GM19324 (cell line): ENCODE results near the gene FAM131C.
"Not testable (repeated sequence)": the region's sequence is repeated elsewhere in the genome, so short reads cannot be mapped to it uniquely, and the experiment has no call there.

Experiments
- ATAC-seq: cut with Tn5 transposase; IDR thresholded peaks from one replicate; pipeline ENCODE4 v1.9.1; 2021; ENCODE audit warnings: mild to moderate bottlenecking, moderate library complexity; ENCODE audit not compliant: unreplicated experiment, low FRiP score

The FAM131C gene

DNA sequence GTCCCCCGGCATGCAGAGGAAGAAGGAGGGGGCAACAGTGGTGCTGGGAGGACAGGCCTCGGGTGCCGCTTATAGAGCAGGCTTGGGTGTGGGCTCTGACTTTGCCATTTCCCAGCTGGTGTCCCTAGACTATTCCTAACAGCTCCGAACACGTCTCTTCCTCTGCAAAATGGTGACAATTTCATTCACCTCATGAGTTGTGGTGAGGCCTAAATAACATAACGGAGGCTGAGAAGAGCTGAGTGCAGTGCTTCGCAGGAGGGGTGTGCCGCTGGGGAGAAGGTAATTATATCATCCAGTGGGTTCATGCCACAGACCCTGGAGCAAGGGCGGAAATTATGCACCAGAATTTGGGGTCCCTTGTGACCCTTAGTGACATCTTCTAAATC, 10.8 kb downstream of the FAM131C start:
- ATAC-seq = not testable (repeated sequence)

GRCh38 chr1:16061989-16062686, 11.3 kb downstream of the FAM131C start:
- ATAC-seq = not testable (repeated sequence)

- ATAC-seq = no peak
These were observed 12.2 kb downstream of the FAM131C start for GRCh38 chr1:16061266-16061665.

DNA sequence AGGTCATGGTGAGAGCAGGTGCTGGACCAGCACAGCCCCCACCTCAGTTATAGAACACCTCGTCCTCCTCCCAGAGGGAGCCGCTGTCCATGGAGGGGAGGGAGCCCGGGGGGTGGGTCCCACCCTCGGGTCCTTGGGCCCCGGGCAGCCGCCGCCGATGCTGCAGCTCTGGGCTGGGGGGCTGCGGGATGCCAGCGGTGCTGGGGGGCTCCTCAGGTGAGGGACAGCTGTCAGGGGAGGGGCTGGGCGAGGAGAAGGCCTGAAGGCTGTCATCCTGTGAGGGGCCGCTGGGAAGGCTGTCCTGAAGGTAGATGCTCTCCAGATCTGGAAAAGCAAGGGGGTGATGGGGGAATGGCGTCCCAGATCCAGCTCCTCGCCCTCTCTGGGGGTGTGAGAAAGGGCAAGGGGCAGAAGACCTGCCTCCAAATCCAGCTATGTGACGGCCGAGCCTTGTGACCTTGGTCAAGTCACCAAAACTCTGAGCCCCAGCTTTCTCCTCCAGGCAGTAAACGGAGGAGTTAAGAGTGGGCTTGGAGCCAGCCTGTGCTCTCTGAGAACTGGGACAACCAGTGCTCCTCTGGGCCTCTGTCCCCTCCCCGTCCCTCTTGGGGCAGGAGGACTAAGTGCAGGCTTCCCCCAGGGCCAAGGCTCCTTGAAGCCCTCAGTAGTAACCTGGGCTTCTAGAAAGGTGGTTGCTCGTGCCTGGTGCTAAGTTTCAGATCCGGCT, 14.9 kb downstream of the FAM131C start:
- not testable (repeated sequence) for ATAC-seq

DNA sequence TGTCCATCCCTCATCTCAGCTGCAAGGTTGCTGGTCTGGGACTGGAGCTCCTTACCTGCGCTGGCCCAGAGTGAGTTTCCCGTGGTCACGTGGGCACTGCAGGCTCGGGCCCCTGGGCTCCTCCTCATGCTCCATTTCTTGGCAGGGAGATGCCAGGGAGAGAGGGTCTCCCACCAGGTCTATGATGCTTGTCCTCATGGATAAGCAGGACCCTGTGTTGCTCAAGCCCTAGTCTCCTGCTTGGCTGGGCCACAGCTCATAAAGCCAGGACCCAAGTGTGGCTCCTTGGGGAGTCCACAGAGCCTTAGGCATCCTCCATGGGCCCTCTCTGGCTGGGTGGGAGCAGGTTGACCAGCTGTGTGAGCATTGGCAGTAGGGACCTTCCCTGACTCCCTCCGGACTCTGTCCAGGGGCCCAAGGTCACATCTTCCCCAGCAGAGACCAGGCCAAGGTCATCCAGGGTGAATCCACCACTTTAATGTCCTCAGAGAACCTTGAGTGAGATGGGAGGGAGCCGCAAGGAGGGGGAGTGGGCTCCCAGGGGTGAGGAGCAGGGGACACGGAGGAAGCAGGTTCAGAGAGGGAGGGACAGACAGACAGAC, 16.0 kb downstream of the FAM131C start:
- not testable (repeated sequence) for ATAC-seq

GRCh38 chr1:16056521-16056912, 16.9 kb downstream of the FAM131C start:
- not testable (repeated sequence) for ATAC-seq

DNA sequence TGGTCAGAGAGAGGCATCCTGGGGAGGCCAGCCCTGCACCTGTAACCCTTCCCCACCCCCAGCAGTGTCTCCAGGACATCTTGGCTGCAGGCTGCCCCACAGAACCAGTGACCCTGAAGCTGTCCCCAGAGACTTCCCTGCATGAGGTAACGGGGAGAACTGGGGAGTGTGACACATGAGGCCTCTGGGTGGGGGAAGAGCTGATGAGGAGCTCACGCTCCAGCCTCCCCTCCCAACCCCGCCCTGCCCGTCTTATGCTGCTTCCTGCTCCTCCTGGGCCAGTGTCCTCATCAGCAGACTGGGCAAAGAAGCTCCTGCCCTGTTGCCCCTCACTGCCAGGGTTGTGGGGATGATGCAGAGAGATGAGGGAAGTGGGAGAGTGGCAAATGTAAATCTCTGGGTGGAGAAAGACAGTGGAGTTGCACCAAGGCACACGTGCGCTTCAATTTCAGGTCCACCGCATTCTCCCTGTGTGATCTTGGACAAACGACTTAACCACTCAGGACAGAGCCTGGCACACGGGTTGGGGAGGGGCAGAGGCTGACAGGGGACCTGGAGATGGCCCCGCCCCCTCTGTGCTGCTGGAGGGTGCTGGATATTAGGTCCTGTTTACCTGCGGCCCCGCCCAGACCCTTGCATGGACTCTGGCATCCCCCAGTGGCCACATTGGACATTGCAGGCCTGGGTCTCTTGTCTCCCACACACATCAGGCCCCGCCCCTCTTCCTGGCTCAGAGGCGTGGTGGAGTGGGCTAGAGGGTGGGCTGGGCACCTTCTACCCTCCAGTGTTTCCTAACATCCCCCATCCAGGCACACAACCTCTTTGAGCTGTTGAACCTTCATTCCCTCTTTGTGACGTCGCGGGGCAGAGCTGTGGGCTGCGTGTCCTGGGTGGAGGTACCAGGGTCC, 17.6 kb downstream of the FAM131C start:
- peak; percentile 49 for ATAC-seq

DNA sequence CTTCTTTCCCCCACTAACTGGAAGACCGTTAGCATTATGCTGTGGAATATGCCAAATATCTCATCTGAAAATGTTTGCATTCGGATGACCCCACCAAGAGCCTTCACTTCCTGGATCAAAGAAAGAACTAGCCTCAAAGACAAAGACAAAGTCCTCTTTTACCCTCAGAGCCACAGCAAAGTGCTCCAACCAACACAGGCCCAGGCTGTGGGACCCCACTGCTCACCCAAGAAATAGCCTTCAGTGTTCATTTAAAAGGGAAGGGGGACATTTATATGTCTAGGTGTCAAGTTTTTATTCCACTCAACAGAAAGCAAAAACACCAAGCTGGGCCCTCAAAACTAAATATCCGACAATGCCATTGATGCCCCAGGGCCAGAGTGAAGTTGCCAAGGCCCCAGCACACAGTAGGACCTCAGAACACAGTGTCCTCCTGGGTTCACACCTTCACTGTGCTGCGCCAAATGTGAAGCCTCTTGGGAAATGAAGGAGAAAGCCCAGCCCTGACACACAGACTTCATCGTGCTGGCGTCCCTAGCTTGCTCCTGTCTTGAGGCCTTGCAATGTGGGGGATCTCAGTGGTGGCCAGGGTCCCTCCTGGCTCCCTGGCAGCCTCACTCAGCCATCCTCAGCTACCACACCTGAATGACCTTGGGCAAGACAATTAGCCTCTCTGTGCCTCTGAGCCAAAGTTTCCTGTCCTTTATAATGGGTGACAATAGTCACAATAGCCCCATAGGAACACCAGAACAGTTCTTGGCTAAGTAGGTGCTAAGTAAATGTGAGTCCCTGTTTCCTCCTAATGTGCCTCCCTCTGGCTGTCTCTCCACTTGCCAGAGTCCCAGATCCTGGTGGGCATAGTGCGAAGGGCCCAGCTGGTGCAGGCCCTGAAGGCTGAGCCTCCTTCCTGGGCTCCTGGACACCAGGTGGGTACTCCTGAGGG, 18.6 kb downstream of the FAM131C start:
- no peak for ATAC-seq

- ATAC-seq = no peak
These were observed 19.5 kb downstream of the FAM131C start for GRCh38 chr1:16053781-16054502.

DNA sequence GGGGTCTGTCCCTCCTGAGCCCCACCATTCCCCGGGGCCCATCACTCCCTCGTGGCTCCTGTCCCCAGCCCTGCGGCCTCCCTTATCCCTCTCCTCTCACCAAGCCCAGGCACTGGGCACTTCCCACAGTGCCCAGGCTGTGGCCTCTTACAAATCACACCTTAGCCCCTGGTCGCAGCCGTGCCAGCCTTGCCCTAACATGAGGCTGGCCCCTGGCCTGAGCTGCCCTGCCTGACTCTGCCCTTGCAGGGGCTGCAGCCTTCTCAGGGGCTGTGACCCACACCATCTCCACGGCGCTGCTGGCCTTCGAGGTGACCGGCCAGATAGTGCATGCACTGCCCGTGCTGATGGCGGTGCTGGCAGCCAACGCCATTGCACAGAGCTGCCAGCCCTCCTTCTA, 21.5 kb downstream of the FAM131C start:
- ATAC-seq = not testable (repeated sequence)

GRCh38 chr1:16051039-16051438, 22.4 kb downstream of the FAM131C start:
- ATAC-seq = no peak

DNA sequence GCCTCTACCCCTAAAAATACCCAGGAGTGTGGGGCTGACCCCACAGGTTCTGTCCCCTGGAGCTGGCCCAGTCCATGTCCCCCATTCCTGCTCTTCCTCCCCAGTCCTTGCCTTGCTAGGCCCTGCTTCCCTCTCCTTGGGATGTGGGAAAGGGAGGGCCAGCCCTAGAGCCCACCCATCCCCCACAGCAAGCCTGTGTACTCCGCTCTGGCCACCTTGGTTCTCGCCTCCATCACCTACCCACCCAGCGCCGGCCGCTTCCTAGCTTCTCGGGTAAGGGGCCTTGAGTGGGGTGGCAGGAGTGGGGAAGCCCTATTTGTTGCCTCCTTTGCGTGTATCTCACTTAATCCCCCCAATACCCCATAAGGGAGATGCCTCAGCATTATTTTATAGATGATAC, 23.1 kb downstream of the FAM131C start:
- ATAC-seq = no peak

DNA sequence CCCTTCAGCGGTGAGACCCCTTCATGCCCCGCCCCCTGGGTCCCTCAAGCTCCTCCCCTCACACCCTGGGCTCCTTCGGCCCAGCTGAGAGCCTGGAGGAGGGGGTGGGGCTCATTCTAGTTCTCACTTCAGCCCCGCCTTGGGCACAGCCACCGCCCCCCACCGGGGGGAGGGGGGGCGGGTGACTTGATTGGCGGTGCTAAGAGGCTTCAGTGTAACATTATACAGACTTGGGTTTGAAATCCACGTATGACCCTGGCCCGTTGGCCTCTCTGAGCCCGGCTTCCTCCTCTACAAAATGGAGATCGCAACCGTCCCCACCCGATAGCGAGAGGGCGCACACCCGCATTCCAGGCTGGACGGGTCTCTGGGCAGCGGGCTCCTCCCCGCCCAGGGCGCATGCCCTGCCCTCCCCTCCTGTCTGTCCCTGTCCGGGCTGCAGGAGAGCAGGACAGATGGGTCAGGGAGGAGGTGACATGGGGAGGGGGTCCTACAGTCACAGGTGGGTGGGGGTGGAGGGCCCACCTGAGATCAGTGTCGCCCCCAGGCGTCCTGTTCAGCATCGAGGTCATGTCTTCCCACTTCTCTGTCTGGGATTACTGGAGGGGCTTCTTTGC, 24.8 kb downstream of the FAM131C start:
- no peak for ATAC-seq

GRCh38 chr1:16047791-16048475, 25.5 kb downstream of the FAM131C start:
- no peak for ATAC-seq

DNA sequence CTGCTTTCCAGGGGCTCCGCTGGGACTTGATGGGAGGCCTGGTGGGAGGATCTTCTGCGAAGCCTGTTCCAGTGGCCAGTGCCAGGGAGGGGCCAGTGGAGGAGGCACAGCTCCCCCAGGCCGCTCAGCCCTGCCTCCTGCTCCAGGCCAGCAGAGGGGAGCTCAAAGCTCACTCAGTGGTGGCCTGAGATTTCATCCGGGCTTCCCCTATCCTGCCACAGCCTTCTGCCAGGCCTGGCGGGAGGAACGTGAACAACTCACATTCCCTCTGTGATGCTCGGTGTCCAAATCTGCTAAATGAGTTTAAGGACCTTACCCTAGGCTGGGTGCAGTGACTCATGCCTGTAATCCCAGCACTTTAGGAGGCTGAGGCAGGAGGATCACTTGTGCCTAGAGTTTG, 26.6 kb downstream of the FAM131C start:
- ATAC-seq = no peak

- ATAC-seq = no peak
These were observed 29.5 kb downstream of the FAM131C start for GRCh38 chr1:16043950-16044349.

- ATAC-seq = no peak
These were observed 29.9 kb downstream of the FAM131C start, which contains the start of gene CLCNKB for GRCh38 chr1:16043521-16043920. TSS of gene CLCNKB (plus strand) at chr1:16043782. CDS start at chr1:16044493, 711 bp downstream.

DNA sequence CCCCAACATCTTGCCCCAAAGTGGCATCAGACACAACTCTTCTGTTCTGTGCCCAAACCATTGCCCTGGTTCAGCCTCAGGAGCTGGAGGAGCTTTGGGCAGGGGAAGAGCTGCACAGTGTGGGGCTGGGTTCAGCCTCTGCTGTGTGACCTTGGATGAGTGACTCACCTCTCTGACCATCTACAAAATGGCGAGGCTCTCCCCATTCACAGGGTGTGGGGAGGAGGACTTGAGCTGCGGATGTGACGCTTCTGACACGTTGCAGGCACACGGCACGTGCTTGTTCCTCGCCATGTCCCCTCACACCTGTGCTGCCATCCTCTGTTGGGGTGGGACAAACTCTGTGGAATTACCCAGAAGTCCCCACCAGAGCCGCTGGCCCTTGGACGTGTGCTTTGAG, 30.8 kb downstream of the FAM131C start:
- not testable (repeated sequence) for ATAC-seq
